Measurements from ENCODE around the gene PPP4C.

DNA sequence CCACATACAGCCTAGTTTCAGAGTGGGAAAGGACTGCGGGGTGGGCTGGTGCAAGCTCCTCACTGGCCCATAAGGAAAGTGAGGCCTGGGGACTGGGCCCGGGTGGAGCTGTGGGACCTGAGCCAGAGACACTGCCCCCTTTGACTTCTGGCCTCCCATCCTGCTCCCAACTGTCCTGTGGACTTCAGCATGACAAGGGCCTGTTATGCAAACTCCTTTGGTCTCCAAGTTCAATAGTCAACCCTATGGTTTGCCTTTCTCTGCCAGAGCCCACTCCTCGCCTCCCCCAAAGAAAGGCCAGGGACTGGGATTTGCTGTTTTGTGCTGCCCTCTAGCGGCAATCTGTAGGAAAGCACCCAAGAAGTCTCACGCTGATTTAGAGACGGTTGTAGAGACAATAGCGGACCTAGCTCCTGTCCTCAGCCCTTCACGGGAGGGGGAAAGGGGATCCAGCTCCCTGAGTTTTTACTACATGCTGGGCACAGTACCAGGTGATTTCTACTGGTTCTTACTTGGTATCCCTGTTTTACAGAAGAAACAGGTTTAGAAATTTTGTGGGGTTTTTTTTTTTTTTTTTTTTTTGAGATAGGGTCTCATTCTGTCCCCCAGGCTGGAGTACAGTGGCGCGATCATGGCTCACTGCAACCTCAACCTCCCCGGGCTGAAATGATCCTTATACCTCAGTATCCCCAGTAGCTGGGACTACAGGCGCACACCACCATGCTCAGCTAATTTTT lies 43.5 kb upstream of the PPP4C start:
- peak; percentile 99 for TF ChIP-seq CTCF (conservative IDR thresholded peaks at IDR 0.05)
- TF ChIP-seq EZH2 (IDR thresholded peaks at IDR 0.05; ENCODE audit: low read depth): no peak

All from PC-9 (cell line).